ENCODE measurements around the gene DOCK3.
"Not testable (repeated sequence)": the region's sequence is repeated elsewhere in the genome, so short reads cannot be mapped to it uniquely, and the experiment has no call there.

Gene DOCK3

GRCh38 chr3:50806031-50806430 is 131.3 kb downstream of the DOCK3 start:
- DNase-seq = no peak

- no peak for DNase-seq
Measured at GRCh38 chr3:50806806-50807205, 132.1 kb downstream of the DOCK3 start.

- DNase-seq = no peak
Measured at GRCh38 chr3:50807266-50807665, 132.5 kb downstream of the DOCK3 start.

GRCh38 chr3:50811893-50812292 is 137.2 kb downstream of the DOCK3 start:
- no peak for DNase-seq

GRCh38 chr3:50815844-50816243 is 141.1 kb downstream of the DOCK3 start:
- DNase-seq = no peak

- no peak for DNase-seq
Measured at GRCh38 chr3:50816894-50817293, 142.2 kb downstream of the DOCK3 start.

GRCh38 chr3:50817756-50818529 is 143.2 kb downstream of the DOCK3 start:
- DNase-seq = no peak

GRCh38 chr3:50819882-50820281 is 145.2 kb downstream of the DOCK3 start:
- DNase-seq = no peak

GRCh38 chr3:50825841-50826240 is 151.1 kb downstream of the DOCK3 start:
- DNase-seq = no peak

GRCh38 chr3:50830451-50830850 is 155.7 kb downstream of the DOCK3 start:
- no peak for DNase-seq

GRCh38 chr3:50831009-50831408 is 156.3 kb downstream of the DOCK3 start:
- not testable (repeated sequence) for DNase-seq

- no peak for DNase-seq
Measured at GRCh38 chr3:50840983-50841489, 166.3 kb downstream of the DOCK3 start.

GRCh38 chr3:50848308-50848707 is 173.6 kb downstream of the DOCK3 start:
- DNase-seq = no peak

- DNase-seq = no peak
Measured at GRCh38 chr3:50850639-50851511, 176.1 kb downstream of the DOCK3 start.

- no peak for DNase-seq
Measured at GRCh38 chr3:50853936-50854335, 179.2 kb downstream of the DOCK3 start.

- no peak for DNase-seq
Measured at GRCh38 chr3:50862221-50862620, 187.5 kb downstream of the DOCK3 start.

- no peak for DNase-seq
Measured at GRCh38 chr3:50873376-50874157, 198.8 kb downstream of the DOCK3 start.

- DNase-seq = not testable (repeated sequence)
Measured at GRCh38 chr3:50874876-50875275, 200.1 kb downstream of the DOCK3 start.

GRCh38 chr3:50876947-50877346 is 202.2 kb downstream of the DOCK3 start:
- DNase-seq = no peak

GRCh38 chr3:50882733-50883132 is 208.0 kb downstream of the DOCK3 start:
- DNase-seq = not testable (repeated sequence)

- no peak for DNase-seq
Measured at GRCh38 chr3:50883755-50884154, 209.0 kb downstream of the DOCK3 start.

- DNase-seq = no peak
Measured at GRCh38 chr3:50885070-50885850, 210.5 kb downstream of the DOCK3 start.

All from femur (tissue), 1 donor.